ENCODE data around the gene ETV3. TPM values are rescaled to one million over a fixed set of nuclear protein-coding genes. Genes with fewer than 3 reads are reported as not detected.

Gene ETV3
- total and polyA plus RNA-seq, 2 experiments from 2014 or later: 5.6 to 21.0 TPM

DNA sequence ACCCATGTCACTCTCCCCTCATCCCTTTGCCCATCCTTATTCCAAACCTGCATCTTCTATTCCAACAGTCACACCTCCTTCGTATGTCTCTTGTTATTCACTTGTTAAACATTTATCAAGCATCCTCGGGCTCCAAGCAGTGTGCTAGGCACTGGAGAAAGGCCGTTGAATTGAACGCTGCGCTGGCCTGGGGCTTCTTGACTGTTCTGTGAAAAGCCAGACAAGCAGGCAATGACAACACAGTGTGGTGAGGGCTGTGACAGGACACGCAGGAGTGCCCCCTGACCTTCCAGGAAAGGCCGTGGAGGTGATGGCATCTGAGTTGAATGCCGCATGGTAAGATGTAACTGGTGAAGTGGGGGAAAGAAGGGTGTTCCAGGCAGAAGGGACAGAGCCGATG lies 19.2 kb downstream of the ETV3 start:
- DNase-seq (ENCODE audit: low read depth in 1 of 2, low spot score in 1 of 2): no peak
- TF ChIP-seq, protein P1, sequence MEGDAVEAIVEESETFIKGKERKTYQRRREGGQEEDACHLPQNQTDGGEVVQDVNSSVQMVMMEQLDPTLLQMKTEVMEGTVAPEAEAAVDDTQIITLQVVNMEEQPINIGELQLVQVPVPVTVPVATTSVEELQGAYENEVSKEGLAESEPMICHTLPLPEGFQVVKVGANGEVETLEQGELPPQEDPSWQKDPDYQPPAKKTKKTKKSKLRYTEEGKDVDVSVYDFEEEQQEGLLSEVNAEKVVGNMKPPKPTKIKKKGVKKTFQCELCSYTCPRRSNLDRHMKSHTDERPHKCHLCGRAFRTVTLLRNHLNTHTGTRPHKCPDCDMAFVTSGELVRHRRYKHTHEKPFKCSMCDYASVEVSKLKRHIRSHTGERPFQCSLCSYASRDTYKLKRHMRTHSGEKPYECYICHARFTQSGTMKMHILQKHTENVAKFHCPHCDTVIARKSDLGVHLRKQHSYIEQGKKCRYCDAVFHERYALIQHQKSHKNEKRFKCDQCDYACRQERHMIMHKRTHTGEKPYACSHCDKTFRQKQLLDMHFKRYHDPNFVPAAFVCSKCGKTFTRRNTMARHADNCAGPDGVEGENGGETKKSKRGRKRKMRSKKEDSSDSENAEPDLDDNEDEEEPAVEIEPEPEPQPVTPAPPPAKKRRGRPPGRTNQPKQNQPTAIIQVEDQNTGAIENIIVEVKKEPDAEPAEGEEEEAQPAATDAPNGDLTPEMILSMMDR (IDR thresholded peaks at IDR 0.05; ENCODE audit: low read depth, low read length): no peak
- Histone ChIP-seq H3K9me3 (ENCODE audit: low read depth) (no peaks in the 10 kb centered on the region), H3K4me1 (ENCODE audit: low read depth) (no peaks in the 10 kb centered on the region), H3K27ac (no peak overlapping the region), H3K27me3 (no peaks in the 10 kb centered on the region), H3K36me3 (peaks cover 9% of the 10 kb centered on the region), H3K4me3 (no peak overlapping the region)

DNA sequence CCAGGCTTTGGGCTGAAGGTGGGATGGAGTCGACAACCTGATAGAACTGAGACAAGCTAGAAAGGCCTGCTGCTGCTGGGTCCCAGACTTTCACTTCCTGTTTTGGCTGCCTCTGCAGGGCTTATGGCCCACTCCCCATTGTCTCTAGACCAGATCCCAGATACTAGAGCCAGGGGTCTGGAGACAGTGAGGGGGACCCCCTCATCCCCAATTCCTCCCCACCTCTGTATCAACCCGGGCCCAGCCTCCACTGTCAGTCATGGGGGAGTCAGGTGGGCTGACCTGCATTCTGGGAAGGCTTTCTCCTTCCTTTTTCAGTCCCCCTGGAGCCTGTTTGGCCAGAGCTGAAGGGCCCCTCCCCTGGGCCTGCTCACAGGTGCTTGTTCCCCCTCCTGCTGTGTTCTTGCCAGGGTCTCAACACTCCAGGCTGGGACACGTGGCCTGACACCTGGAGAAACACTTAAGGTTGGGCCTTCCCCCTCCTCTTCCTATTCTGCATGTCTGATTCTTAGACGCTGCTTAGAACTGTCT lies 20.6 kb downstream of the ETV3 start:
- Histone ChIP-seq H3K27me3 (peaks cover 2% of the 10 kb centered on the region), H3K9me3 (ENCODE audit: low read depth) (no peaks in the 10 kb centered on the region), H3K36me3 (peaks cover under 1% of the 10 kb centered on the region), H3K4me1 (ENCODE audit: low read depth) (no peaks in the 10 kb centered on the region), H3K27ac (no peak overlapping the region), H3K4me3 (no peak overlapping the region)
- DNase-seq (ENCODE audit: low read depth in 1 of 2, low spot score in 1 of 2): no peak
- TF ChIP-seq, protein P1 (IDR thresholded peaks at IDR 0.05; ENCODE audit: low read depth, low read length): no peak

DNA sequence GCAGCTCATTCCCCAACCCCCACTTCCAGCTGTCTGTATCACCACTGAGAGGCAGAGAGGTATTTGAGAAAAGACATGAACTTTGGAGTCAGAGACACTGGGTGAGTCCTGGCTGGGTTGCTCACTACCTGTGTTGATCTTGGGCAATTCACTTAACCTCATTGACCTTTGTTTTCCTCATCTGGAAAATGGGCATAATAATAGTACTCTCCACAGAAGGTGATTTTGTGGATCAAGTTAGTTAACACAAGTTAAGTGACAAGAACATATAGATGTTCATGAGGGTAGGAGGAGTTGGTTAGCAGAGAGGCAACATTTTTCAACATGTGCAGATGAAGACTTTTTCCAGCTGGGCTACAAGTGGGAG lies 21.5 kb downstream of the ETV3 start:
- Histone ChIP-seq H3K27me3 (peaks cover 11% of the 10 kb centered on the region), H3K4me3 (no peak overlapping the region), H3K27ac (no peak overlapping the region), H3K36me3 (no peaks in the 10 kb centered on the region), H3K9me3 (ENCODE audit: low read depth) (no peaks in the 10 kb centered on the region), H3K4me1 (ENCODE audit: low read depth) (no peaks in the 10 kb centered on the region)
- no peak for DNase-seq (ENCODE audit: low read depth in 1 of 2, low spot score in 1 of 2)
- TF ChIP-seq, protein P1 (IDR thresholded peaks at IDR 0.05; ENCODE audit: low read depth, low read length): no peak

DNA sequence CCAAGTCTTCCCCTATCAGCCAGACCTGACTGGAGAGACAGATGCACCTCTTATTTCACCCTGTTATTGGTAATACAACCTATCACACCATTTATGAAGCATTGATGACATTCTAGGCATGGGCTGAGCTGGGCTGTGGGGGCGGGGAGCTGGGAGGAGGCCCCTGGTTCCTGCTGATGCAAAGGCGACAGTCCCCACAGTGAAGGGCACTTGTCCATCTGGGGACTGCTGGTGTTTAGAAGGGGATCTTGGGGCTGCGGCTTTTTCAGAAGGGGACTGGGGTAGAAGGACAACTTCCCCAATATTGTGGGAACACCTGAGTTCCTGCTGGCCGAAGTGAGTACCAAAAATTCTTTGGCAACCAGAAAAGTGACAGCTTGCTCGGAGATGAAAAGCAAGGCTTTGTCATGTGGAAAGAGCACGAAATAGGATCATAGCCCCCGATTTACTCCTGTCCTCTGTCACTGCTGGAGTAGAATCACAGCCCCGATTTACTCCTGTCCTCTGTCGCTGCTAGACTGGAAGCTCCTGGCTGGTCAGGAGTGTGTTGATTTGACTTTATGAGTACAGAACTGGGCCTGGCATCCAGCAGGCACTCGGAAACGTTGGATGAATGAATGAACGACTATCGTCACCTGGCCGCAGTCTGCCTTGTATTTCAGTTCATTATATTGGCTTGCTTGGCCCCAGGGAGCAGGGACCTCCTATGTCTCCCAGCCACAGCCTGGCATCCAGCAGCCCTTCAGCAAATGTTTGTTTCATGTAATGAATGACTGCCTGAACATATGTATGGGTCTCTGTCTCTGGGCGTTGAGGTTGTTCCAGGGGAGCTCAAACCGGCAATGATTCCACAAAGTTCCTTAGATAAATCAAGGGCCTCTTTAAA lies 22.1 kb downstream of the ETV3 start:
- Histone ChIP-seq H3K4me1 (ENCODE audit: low read depth) (no peaks in the 10 kb centered on the region), H3K27me3 (peaks cover 11% of the 10 kb centered on the region), H3K27ac (no peak overlapping the region), H3K4me3 (no peak overlapping the region), H3K9me3 (ENCODE audit: low read depth) (no peaks in the 10 kb centered on the region), H3K36me3 (no peaks in the 10 kb centered on the region)
- TF ChIP-seq, protein P1 (IDR thresholded peaks at IDR 0.05; ENCODE audit: low read depth, low read length): no peak
- no peak for DNase-seq (ENCODE audit: low read depth in 1 of 2, low spot score in 1 of 2)

DNA sequence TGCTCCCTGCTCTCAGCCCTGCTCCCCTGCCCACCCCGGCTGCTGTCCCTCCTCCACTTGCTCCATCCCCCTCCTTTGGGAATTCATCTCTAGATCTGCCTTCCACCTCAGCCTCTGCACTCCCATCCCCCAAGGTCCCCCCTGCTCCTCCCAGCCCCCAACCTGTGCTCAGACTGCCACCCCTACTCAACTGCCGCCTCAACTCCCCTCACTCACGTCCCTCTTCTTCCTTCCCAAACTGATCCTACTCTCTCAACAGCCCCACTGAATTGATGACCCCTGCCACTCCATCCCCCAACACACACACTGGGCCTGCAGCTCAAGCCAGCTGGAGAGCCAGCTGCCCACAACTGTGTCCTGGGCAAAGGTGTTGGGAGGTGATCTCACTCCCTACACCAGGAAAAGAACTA lies 22.8 kb downstream of the ETV3 start:
- no peaks in the 10 kb centered on the region for H3K4me1 ChIP-seq (ENCODE audit: low read depth)
- no peak overlapping the region for H3K27ac ChIP-seq
- H3K27me3 ChIP-seq: peaks cover 11% of the 10 kb centered on the region
- DNase-seq (ENCODE audit: low read depth in 1 of 2, low spot score in 1 of 2): no peak
- no peaks in the 10 kb centered on the region for H3K9me3 ChIP-seq (ENCODE audit: low read depth)
- no peaks in the 10 kb centered on the region for H3K36me3 ChIP-seq
- H3K4me3 ChIP-seq: no peak overlapping the region
- TF ChIP-seq, protein P1 (IDR thresholded peaks at IDR 0.05; ENCODE audit: low read depth, low read length): no peak

All from cardiac muscle cell (in vitro differentiated cells and primary cell).